ENCODE data around the gene SENP7.
"Not testable (repeated sequence)": the region's sequence is repeated elsewhere in the genome, so short reads cannot be mapped to it uniquely, and the experiment has no call there.

The SENP7 gene

DNA sequence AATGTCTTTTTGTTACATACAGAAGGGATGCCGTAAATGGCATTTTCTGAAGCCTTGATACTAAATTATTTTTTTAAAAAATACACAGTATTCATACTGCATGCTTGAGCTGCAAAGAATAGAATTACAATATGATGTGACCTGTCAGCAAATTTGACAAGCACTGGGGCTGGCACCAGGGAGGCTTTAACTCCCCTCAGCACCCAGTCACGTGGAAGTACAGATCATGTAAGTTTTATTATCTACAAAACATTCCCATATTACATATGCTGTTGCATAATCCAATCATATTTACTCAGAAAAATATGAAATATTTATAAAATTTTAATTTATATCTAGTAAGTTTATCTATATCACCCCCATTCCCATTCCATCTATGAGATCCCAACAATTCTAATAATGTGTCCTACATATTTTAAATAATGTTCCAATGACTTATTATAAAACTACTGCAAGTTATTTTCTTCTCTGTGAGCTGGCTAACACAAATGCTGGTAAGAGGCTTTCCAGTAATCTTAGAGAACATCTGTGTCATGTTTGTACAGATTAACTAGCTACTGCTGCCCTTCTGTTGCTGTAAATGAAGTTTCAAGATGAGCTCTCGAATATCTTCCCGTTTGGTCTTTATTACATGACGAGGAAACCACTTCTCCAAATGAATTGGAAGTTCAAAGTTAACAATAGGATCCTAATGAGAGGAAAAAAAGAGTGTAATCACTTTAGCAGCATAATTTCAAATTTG, 187.4 kb downstream of the SENP7 start:
- FAIRE-seq: no peak

DNA sequence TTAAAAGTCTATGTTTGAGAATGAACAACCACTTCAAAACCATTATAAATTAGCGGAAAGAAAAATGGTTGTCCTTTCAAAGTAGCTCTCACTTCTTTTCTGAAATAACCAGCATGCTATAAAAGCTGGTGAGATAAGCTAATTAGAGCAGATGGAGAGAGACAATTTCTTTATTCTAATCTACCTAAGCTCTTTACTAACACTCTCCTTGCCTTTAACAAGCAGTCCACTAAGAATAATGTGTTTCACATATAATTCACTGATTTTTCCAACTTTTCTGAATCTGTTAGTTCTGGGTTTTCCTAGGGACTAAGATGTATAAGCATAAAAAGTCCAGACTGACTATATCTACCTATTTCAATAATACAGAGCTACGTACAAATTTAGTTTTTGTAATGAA, 192.5 kb downstream of the SENP7 start, which contains the start of gene IMPG2:
Gene IMPG2, minus strand, starts transcription at position 101 of the 400 bp plus-strand sequence. CDS start 203 bp downstream, outside the sequence.
- FAIRE-seq: no peak

- no peak for FAIRE-seq
These were observed 193.5 kb downstream of the SENP7 start for GRCh38 chr3:101319531-101319930.

DNA sequence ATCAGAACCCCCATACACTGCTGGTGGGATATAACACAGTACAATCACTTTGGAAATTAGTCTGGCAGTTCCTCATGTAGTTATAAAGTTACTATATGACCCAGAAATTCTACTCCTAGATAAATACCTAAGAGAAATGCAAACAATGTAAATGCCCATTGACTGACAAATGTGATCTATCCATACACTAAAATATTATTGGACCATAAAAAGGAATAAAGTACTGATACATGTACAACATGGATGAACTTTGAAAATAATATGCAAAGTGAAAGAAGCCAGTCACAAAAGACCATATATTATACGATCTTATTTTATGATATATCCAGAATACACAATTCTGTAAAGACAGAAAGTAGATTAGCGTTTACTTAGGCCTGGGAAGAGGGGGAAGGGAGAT, 200.5 kb downstream of the SENP7 start:
- no peak for FAIRE-seq

- FAIRE-seq: no peak
These were observed 201.3 kb downstream of the SENP7 start for GRCh38 chr3:101311676-101312075.

DNA sequence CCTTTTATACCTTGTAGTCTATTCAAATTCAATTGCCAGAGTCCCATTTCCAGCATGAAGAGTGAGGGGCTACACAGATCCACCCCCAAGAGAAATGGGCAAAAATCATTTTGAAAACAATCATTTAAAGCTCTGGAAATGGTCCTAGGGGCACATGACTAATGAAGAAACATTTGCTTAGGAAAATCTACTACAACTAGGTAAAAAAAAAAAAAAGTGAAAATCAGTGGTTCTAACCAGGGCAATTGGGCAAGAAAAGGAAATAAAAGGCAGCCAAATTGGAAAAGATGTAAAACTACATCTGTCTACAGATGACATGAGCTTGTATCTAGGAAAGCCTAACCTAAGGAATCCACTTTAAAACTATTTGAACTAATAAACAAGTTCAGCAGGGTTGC, 202.0 kb downstream of the SENP7 start:
- FAIRE-seq: no peak

DNA sequence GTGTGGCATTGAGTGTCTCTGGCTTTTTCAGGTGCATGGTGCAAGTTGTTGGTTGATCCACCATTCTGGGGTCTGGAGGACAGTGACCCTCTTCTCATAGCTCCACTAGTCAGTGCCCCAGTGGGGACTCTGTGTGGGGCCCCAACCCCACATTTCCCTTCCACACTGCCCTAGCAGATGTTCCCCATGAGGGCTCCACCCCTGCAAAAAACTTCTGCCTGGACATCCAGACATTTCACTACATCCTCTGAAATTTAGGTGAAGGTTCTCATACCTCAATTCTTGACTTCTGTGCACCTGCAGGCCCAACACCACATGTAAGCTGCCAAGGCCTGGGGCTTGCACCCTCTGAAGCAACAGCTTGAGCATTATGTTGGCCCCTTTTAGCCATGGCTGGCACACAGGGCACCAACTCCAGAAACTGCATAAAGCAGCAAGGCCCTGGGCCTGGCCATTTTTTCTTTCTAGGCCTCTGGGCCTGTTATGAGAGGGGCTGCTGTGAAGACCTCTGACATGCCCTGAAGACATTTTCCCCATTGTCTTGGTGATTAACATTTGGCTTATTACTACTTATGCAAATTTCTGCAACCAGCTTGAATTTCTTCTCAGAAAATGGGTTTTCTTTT, 204.8 kb downstream of the SENP7 start:
- not testable (repeated sequence) for FAIRE-seq

DNA sequence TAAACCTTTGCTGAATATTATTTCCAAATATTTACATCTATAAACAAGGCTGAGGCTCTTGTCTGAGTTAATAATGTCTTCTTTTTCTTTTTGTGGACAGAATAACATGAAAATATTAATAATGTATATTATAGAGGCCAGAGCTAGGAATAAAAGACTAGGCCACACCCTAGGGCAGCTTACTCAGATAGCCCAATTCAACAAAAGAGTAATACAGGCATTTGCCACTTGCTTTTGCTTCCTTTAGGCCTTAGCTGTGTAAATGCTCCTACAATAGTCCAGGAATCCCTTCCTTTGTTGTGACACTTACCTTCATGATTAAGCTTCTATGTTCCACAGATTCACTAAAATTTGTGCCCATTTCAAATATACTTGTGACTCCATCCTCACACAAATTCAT, 209.2 kb downstream of the SENP7 start:
- FAIRE-seq: no peak

- FAIRE-seq: no peak
These were observed 209.8 kb downstream of the SENP7 start for GRCh38 chr3:101303089-101303731.

DNA sequence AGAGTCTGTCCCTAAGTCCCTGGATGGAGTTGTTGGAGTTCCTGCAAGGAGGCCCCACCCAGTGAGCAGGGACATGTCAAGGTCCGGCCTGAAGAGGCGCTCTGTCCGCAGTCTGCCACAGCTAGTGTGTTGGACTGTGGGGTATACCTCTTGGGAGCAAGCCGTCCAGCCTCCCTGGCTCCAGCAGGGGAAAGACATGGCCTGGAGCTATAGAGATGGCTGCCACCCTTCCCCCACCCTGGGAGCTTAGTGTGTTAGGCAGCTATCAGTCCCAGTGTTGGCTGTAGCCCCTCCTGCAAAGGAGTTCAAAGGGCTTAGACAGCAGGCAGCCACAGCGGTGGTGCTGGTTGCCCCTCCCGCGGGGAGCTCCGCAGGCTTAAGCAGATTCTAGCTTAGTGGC, 212.9 kb downstream of the SENP7 start:
- FAIRE-seq: no peak

DNA sequence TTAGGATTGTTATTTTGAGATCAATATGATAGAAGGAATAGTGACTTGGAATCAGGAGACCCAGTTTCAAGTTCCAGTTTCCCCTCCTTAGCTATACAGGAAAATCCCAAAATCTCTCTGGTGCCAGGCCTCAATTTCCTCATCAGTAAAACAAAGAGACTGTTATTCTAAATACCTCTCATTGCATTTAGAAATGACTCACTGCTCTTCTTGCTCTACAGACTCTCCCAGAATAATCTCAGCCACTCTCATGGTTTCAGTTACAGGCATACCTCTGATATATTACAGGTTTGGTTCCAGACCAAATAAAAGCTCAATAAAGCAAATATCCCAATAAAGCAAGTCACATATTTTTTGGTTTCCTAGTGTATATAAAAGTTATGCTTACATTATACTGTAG, 221.0 kb downstream of the SENP7 start:
- FAIRE-seq: no peak

- no peak for FAIRE-seq
These were observed 224.7 kb downstream of the SENP7 start for GRCh38 chr3:101288294-101288693.

- no peak for FAIRE-seq
These were observed 228.3 kb downstream of the SENP7 start for GRCh38 chr3:101284757-101285156.

- no peak for FAIRE-seq
These were observed 231.4 kb downstream of the SENP7 start for GRCh38 chr3:101281521-101282030.

DNA sequence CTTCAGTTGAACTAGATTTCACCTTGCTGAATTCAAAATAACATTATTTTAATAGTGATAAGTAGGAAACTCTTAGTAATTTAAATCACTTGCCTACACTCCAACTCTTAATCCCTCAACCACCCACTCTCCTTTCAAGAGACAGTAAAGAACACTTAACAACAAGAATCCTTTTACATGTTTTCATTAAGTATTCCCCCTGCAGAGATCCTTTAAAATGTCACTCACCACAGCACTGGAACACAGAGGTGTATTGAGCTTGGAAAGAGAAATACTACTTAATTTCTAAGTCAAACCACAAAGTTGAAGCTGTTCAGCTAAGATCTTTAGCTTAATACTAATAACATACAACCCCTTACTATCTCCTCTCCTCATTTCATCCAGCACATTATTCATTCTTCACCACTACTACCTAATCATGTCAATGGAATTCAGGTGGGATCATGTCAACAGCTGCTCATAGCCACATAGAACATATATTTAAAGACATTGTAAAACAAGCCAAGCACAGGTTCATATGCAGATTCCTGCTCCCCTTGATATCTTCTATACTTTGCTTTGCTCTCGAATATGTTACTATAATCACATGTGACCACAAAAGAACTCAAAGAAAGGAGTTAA, 233.1 kb downstream of the SENP7 start:
- FAIRE-seq: no peak

DNA sequence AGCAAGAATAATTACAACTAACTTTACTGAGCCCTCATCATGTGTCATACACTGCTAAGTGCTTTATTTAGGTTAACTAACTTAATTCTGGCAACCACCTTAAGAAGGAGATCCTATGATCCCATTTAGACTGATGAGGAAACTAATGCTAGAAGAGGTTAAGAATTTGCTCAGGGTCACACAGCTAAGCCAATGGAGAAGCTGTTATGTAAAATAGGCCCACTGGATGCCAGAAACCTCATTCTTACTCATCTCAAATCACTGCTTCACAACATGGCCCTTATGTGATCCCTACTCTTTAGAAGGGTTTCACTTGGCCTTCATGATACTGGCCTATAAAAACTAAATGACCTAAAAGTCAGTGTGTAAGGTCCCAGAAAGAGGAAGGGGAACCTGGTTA, 233.8 kb downstream of the SENP7 start:
- no peak for FAIRE-seq

- no peak for FAIRE-seq
These were observed 234.3 kb downstream of the SENP7 start for GRCh38 chr3:101278727-101279126.
